ENCODE data around the gene BICD1.

Gene BICD1

GRCh38 chr12:32211066-32211899 lies 104.6 kb downstream of the BICD1 start:
- no peaks in the 10 kb centered on the region for H3K27me3 Mint-ChIP-seq (ENCODE audit: low read depth)
- no peaks in the 10 kb centered on the region for H3K4me1 Mint-ChIP-seq
- peak overlapping the region in 2 of 3 experiments; percentile 3 to 48 for H3K27ac Mint-ChIP-seq
- no peak for TF ChIP-seq CTCF (IDR thresholded peaks at IDR 0.05; ENCODE audit: unreplicated experiment in 3 of 3)
- no peaks in the 10 kb centered on the region for H3K9me3 Mint-ChIP-seq
- no peak overlapping the region for H3K4me3 Mint-ChIP-seq
- peaks cover 3% of the 10 kb centered on the region for H3K36me3 Mint-ChIP-seq (ENCODE audit: low read depth)

- peak overlapping the region in 2 of 3 experiments; percentile 3 to 48 for H3K27ac Mint-ChIP-seq
- H3K36me3 Mint-ChIP-seq (ENCODE audit: low read depth) = peaks cover 9% of the 10 kb centered on the region
- H3K27me3 Mint-ChIP-seq (ENCODE audit: low read depth) = no peaks in the 10 kb centered on the region
- H3K4me1 Mint-ChIP-seq = no peaks in the 10 kb centered on the region
- no peaks in the 10 kb centered on the region for H3K9me3 Mint-ChIP-seq
- no peak for TF ChIP-seq CTCF (IDR thresholded peaks at IDR 0.05; ENCODE audit: unreplicated experiment in 3 of 3)
- H3K4me3 Mint-ChIP-seq = no peak overlapping the region
Observed at GRCh38 chr12:32211900-32212156, 105.2 kb downstream of the BICD1 start.

GRCh38 chr12:32214723-32215122 lies 108.1 kb downstream of the BICD1 start:
- Mint-ChIP-seq H3K4me3 (no peak overlapping the region), H3K36me3 (ENCODE audit: low read depth) (peaks cover 31% of the 10 kb centered on the region), H3K4me1 (no peaks in the 10 kb centered on the region), H3K27ac (no peak overlapping the region), H3K9me3 (peaks cover 3% of the 10 kb centered on the region), H3K27me3 (ENCODE audit: low read depth) (no peaks in the 10 kb centered on the region)
- TF ChIP-seq CTCF (IDR thresholded peaks at IDR 0.05; ENCODE audit: unreplicated experiment in 3 of 3) = no peak

- Mint-ChIP-seq H3K36me3 (ENCODE audit: low read depth) (peaks cover 31% of the 10 kb centered on the region), H3K9me3 (peaks cover 3% of the 10 kb centered on the region), H3K4me1 (no peaks in the 10 kb centered on the region), H3K27me3 (ENCODE audit: low read depth) (no peaks in the 10 kb centered on the region), H3K4me3 (no peak overlapping the region), H3K27ac (no peak overlapping the region)
- TF ChIP-seq CTCF (IDR thresholded peaks at IDR 0.05; ENCODE audit: unreplicated experiment in 3 of 3) = no peak
Observed at GRCh38 chr12:32217354-32218310, 111.0 kb downstream of the BICD1 start.

GRCh38 chr12:32223941-32224340 lies 117.3 kb downstream of the BICD1 start:
- H3K36me3 Mint-ChIP-seq (ENCODE audit: low read depth) = peaks cover 18% of the 10 kb centered on the region
- peaks cover 3% of the 10 kb centered on the region for H3K9me3 Mint-ChIP-seq
- no peak overlapping the region for H3K27ac Mint-ChIP-seq
- TF ChIP-seq CTCF (IDR thresholded peaks at IDR 0.05; ENCODE audit: unreplicated experiment in 3 of 3) = no peak
- H3K4me1 Mint-ChIP-seq = no peaks in the 10 kb centered on the region
- H3K4me3 Mint-ChIP-seq = no peak overlapping the region
- H3K27me3 Mint-ChIP-seq (ENCODE audit: low read depth) = no peaks in the 10 kb centered on the region

Data from nephron (organoid).